OCI-LY3 (cell line): ENCODE data around the gene PRKAR1B.

Source experiments
- EZH2phosphoT487 ChIP-seq: fragments of 200-600 bp; shearing (Covaris generic); IDR thresholded peaks from 2 replicates; pipeline ENCODE4 v1.6.1; 2018; ENCODE audit warnings: antibody characterized with exemption, mixed run types, low read depth
- TF ChIP-seq, protein P1 (sequence below): fragments of 200-600, 300-600 bp; sonication (generic); IDR thresholded peaks from 2 replicates; pipeline ENCODE4 v1.5.1; 2014; ENCODE audit warnings: antibody characterized with exemption, low read length, low read depth

GRCh38 chr7:646951-647350, 80.1 kb downstream of the PRKAR1B start:
- TF ChIP-seq, protein P1, sequence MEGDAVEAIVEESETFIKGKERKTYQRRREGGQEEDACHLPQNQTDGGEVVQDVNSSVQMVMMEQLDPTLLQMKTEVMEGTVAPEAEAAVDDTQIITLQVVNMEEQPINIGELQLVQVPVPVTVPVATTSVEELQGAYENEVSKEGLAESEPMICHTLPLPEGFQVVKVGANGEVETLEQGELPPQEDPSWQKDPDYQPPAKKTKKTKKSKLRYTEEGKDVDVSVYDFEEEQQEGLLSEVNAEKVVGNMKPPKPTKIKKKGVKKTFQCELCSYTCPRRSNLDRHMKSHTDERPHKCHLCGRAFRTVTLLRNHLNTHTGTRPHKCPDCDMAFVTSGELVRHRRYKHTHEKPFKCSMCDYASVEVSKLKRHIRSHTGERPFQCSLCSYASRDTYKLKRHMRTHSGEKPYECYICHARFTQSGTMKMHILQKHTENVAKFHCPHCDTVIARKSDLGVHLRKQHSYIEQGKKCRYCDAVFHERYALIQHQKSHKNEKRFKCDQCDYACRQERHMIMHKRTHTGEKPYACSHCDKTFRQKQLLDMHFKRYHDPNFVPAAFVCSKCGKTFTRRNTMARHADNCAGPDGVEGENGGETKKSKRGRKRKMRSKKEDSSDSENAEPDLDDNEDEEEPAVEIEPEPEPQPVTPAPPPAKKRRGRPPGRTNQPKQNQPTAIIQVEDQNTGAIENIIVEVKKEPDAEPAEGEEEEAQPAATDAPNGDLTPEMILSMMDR = no peak
- no peak for TF ChIP-seq EZH2phosphoT487
